ENCODE results near the gene ALG10. TPM values are rescaled to one million over a fixed set of nuclear protein-coding genes. Genes with fewer than 3 reads are reported as not detected.
A peak's percentile ranks its signal among the peaks of the same experiment; 100 is the strongest.
"Not testable (repeated sequence)": the region's sequence is repeated elsewhere in the genome, so short reads cannot be mapped to it uniquely, and the experiment has no call there.

ALG10 gene
- total RNA-seq, 2 donors from 2014 or later = 17.9 to 23.1 TPM

GRCh38 chr12:34047855-34048254 is 25.6 kb downstream of the ALG10 start:
- H3K4me1 Mint-ChIP-seq; H3K27ac Mint-ChIP-seq; ATAC-seq (replicated peaks); H3K27me3 Mint-ChIP-seq; H3K9me3 Mint-ChIP-seq; H3K4me3 Mint-ChIP-seq; H3K36me3 Mint-ChIP-seq (ENCODE audit: low read depth): not testable (repeated sequence)

GRCh38 chr12:34048714-34049113 is 26.4 kb downstream of the ALG10 start:
- no peak overlapping the region for H3K4me3 Mint-ChIP-seq
- peaks cover 8% of the 10 kb centered on the region for H3K9me3 Mint-ChIP-seq
- H3K4me1 Mint-ChIP-seq = no peaks in the 10 kb centered on the region
- H3K27ac Mint-ChIP-seq = no peak overlapping the region
- peaks cover 4% of the 10 kb centered on the region for H3K27me3 Mint-ChIP-seq
- no peaks in the 10 kb centered on the region for H3K36me3 Mint-ChIP-seq (ENCODE audit: low read depth)
- ATAC-seq (replicated peaks) = no peak

- Mint-ChIP-seq H3K9me3 (peaks cover 8% of the 10 kb centered on the region), H3K4me1 (peaks cover 3% of the 10 kb centered on the region), H3K36me3 (ENCODE audit: low read depth) (no peaks in the 10 kb centered on the region), H3K27me3 (peaks cover 4% of the 10 kb centered on the region), H3K27ac (no peak overlapping the region), H3K4me3 (no peak overlapping the region)
- ATAC-seq (replicated peaks) = no peak
Observed at GRCh38 chr12:34051486-34051885, 29.2 kb downstream of the ALG10 start.

- H3K4me1 Mint-ChIP-seq = peaks cover 3% of the 10 kb centered on the region
- no peak for ATAC-seq (replicated peaks)
- peaks cover 2% of the 10 kb centered on the region for H3K27me3 Mint-ChIP-seq
- no peak overlapping the region for H3K27ac Mint-ChIP-seq
- peaks cover 4% of the 10 kb centered on the region for H3K9me3 Mint-ChIP-seq
- no peaks in the 10 kb centered on the region for H3K36me3 Mint-ChIP-seq (ENCODE audit: low read depth)
- H3K4me3 Mint-ChIP-seq = peak overlapping the region; percentile 17
Observed at GRCh38 chr12:34054938-34055337, 32.6 kb downstream of the ALG10 start.
